Stimulated activated memory B cell treated with anti-CD40 and anti-IgM and Interleukin-4, amounts not matched to agents 10 μg/mL and 1 μg/mL and 100 μg/mL, for 72 hours (primary cell): ENCODE results near the gene PAGE5.

Experiments
- ATAC-seq: fragments of 150-1000 bp; cut with Tn5 transposase; 2 replicates; pipeline ENCODE4 v1.10.0; 2021
- H3K27ac Mint-ChIP-seq: one replicate; pipeline ENCODE4 v1.8.0; 2022; ENCODE audit warnings: mild to moderate bottlenecking, mixed read lengths
- H3K27me3 Mint-ChIP-seq: one replicate; pipeline ENCODE4 v1.8.0; 2022; ENCODE audit warnings: mixed read lengths
- H3K36me3 Mint-ChIP-seq: one replicate; pipeline ENCODE4 v1.8.0; 2022; ENCODE audit warnings: mixed read lengths
- H3K4me1 Mint-ChIP-seq: one replicate; pipeline ENCODE4 v1.8.0; 2022; ENCODE audit warnings: mixed read lengths
- H3K4me3 Mint-ChIP-seq: one replicate; pipeline ENCODE4 v1.8.0; 2022; ENCODE audit warnings: mild to moderate bottlenecking, moderate library complexity, mixed read lengths
- H3K9me3 Mint-ChIP-seq: one replicate; pipeline ENCODE4 v1.8.0; 2022; ENCODE audit warnings: mixed read lengths

Gene PAGE5, protein sequence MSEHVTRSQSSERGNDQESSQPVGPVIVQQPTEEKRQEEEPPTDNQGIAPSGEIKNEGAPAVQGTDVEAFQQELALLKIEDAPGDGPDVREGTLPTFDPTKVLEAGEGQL

DNA sequence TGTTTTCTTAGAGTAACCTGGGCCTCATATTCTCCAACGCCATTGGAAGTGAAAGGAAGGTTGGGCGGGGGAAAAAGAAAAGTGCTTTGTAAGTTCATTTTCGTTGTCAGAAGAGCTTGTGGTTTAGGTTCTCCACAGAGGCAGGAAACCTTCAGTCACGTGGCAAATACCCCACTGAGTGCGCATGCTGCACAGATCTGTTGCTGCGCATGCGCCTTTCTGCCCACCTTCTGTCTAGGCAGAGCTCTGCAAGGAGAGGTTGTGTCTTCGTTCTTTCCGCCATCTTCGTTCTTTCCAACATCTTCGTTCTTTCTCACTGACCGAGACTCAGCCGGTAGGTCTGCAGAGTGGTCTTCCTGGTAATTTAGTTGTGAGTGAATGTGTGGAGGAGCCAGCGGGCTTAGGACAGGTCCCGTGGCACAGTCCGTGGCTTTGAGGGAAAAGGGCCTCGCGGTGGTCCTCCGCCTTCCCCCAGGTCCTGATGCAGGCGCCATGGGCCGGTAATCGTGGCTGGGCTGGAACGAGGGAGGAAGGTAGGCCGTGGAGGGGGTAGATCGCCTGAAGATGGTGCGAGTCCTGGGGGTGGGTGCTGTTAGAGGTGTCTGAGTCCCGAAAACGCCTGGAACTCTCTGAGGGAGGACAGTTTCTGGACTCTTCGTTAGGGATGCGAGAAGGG is at the start of gene PAGE5:
PAGE5 (plus strand) TSS at position 228 of the 676 bp plus-strand sequence. CDS start 1,037 bp downstream, outside the sequence.
- H3K27me3 Mint-ChIP-seq, result no peaks in the 10 kb centered on the region
- no peak within 1 kb of the TSS for H3K4me3 Mint-ChIP-seq
- H3K36me3 Mint-ChIP-seq, result no peaks in the 10 kb centered on the region
- no peaks in the 10 kb centered on the region for H3K9me3 Mint-ChIP-seq
- no peak within 1 kb of the TSS for H3K27ac Mint-ChIP-seq
- H3K4me1 Mint-ChIP-seq, result no peaks in the 10 kb centered on the region
- no peak for ATAC-seq

DNA sequence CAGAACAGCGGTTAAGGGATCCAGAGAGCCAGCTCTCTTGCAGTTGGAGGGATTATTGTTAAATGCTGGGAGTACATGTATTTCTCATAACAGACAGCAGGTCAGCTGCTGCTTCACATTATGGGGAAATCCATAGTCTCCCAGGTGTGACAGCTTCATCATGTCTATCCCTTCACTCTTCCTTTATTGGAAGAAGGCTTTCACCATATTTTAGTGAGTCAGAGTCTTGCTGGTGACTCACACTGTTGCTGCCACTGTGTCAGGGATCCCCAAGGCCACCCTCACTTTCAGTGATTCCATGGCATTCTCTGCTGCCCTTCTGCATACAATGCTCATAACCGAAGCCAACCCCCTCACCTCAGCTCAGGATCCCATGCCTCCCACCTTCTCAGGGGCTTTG is 32.9 kb upstream of the PAGE5 start:
- no peaks in the 10 kb centered on the region for H3K27me3 Mint-ChIP-seq
- no peak overlapping the region for H3K4me3 Mint-ChIP-seq
- no peak for ATAC-seq

DNA sequence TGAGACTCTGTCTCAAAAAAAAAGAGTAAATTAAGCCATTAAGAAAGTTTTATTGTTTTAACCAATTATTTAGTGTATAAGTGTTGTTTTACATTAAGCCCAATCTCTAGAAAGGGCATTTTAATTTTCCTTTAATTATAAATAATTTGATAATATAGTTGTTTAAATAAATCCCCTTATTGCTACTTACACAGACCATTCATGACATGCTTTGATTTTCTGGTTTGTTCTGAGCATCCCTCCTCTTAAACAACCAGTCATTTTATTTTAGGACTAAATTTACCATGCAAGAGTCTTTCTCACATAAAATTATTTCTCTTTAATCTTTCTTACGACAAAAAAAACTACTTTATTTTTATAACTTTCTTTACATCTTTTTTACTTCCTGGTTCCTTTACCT is 23.5 kb upstream of the PAGE5 start:
- Mint-ChIP-seq H3K27ac (no peak overlapping the region), H3K4me3 (no peak overlapping the region)

More for the DNA sequence above, 32.9 kb upstream of the PAGE5 start:
- Mint-ChIP-seq H3K36me3 (no peaks in the 10 kb centered on the region), H3K27ac (no peak overlapping the region), H3K9me3 (no peaks in the 10 kb centered on the region), H3K4me1 (no peaks in the 10 kb centered on the region)

DNA sequence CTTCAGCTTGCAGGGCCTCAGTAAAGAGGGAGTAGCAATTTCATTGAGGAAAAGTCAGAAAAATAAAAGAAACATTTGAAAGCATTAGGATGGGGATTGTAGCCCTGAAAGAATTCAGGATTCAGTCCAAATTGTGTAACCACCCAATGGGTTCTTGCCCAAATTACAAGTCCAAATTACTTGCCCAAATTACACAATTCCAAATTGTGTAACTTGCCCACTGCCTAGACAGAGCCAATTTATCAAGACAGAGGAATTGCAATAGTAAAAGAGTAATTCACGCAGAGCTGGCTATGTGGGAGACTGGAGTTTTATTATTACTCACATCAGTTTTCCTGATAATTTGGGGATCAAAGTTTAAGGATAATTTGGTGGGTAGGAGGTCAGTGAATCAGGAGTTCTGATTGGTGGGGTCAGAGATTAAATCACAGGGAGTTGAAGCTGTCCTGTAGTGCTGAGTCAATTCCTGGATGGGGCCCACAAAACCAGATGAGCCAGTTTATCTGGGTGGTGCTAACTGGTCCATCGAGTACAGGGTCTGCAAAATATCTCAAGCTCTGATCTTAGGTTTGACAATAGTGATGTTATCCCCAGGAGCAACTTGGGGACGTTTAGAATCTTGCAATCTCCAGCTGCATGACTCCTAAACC is 18.1 kb upstream of the PAGE5 start:
- Mint-ChIP-seq H3K36me3 (no peaks in the 10 kb centered on the region), H3K27me3 (no peaks in the 10 kb centered on the region), H3K4me3 (no peak overlapping the region), H3K27ac (no peak overlapping the region), H3K9me3 (no peaks in the 10 kb centered on the region), H3K4me1 (no peaks in the 10 kb centered on the region)
- ATAC-seq, result no peak

More for the DNA sequence above, 23.5 kb upstream of the PAGE5 start:
- Mint-ChIP-seq H3K4me1 (no peaks in the 10 kb centered on the region), H3K36me3 (no peaks in the 10 kb centered on the region), H3K27me3 (no peaks in the 10 kb centered on the region), H3K9me3 (no peaks in the 10 kb centered on the region)
- no peak for ATAC-seq

DNA sequence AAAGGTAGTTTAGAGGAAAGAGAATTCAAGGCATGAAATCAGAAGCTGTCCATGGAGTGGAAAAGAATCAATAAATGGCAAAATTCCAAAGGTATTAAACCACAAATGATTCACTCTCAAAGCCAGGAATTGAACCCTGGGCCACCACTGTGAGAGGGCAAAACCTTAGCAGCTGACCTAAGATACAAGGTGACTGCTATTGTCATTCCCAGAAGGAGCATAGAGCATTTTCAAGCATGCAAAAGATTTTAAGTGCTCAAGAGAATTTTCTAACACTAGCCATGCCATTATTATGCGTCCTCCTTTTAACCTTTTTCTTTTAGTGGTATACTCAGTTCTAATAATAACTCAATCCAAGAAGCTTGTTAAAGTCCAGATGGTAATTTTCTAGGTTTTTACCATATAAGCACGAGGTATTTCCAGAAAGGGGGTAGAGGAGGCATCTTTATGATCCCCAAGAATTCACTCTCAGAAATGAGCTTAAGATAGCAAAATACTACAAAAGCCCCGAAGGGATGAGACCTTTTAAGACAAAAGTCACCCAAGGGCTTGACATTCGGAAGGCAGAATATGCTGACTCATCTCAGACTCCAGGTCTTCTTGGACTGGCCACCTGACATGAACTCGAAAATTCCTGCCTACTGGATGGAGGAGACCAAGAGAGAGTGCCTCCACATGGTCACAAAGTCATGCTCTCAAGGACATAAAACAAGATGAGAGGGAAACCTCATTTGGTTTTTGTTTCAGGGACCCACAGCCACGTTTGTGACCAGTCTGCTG is 13.8 kb upstream of the PAGE5 start:
- Mint-ChIP-seq H3K27ac (no peak overlapping the region), H3K36me3 (no peaks in the 10 kb centered on the region), H3K27me3 (no peaks in the 10 kb centered on the region), H3K9me3 (no peaks in the 10 kb centered on the region), H3K4me1 (no peaks in the 10 kb centered on the region), H3K4me3 (no peak overlapping the region)
- no peak for ATAC-seq

DNA sequence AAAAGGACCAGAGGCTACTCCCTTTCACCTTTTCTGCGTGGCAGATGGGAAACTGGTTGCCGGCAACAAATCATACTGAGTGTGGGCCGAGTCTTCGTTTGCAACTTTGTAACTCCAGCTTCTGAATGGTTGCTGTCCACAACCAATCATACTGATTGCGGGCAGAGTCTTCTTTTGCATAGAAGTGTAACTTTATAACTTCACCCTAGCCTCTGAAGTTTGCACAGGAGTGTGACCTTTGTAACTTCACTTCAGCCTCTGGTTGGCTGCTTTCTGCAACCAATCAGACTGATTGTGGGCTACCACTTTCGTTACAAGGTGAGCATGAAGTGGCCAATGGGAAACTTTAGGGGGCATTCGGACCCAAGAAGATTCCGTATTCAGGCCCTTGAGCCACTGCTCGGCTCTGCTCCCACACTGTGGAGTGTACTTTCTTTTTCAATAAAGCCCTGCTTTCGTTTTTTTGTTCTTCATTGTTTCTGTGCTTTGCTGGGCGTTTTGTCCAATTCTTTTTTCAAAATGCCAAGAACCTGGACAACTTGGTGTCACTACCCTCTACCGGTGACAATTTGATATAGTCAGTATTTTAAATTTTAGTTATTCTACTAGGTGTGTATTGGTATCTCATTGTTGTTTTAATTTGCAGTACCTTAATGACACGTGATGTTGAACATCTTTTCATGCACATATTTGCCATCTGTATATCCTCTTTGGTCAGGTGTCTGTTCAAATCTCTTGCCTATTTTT is 9.0 kb upstream of the PAGE5 start:
- H3K36me3 Mint-ChIP-seq, result no peaks in the 10 kb centered on the region
- no peaks in the 10 kb centered on the region for H3K4me1 Mint-ChIP-seq
- H3K27me3 Mint-ChIP-seq, result no peaks in the 10 kb centered on the region
- no peaks in the 10 kb centered on the region for H3K9me3 Mint-ChIP-seq
- H3K27ac Mint-ChIP-seq, result no peak overlapping the region
- no peak overlapping the region for H3K4me3 Mint-ChIP-seq
- no peak for ATAC-seq

DNA sequence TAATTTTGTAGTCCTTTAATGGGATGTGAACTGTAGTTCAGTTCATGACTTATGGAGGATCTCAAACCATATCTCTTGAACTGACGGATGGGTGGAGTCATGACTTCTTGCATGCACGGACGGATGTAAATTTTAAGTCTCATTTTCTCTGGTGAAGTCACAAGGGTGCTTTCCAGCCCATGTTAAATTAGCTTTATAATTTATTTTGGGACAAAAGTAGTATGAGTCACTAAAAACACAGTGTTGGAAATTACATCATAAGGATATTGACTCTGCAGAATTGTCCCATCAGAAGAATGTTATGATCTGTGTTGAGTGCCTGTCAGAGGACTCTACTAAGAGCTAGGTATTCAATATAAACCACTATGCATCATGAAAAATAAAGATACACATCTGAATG is 6.8 kb upstream of the PAGE5 start:
- Mint-ChIP-seq H3K9me3 (no peaks in the 10 kb centered on the region), H3K36me3 (no peaks in the 10 kb centered on the region), H3K27ac (no peak overlapping the region), H3K27me3 (no peaks in the 10 kb centered on the region), H3K4me1 (no peaks in the 10 kb centered on the region), H3K4me3 (no peak overlapping the region)
- ATAC-seq, result no peak

DNA sequence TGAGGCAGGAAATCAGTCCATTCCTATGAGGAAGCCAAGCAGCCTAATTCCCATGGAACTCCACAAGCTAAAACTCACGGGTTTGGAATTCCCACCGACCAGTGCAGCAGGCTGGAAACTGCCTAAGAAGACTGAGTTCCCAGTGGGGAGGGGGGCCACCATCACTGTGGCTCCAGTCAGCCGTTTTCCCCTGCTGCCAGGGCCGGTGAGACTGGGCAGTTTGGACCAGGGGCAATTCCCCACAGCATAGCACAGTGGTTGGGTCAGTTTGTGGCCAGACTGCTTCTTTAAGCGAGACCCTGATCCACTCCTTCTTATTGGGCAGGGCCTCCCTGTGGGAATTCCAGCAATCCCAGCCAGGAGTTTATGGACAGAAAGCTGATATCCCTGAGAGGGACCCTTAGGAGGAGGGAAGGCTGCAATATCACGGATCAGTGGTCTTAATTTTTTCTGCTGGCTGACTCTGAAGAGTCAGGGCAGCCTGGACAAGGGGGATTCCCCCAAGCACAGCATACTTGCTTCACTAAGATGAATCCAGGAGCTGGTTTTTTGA is 20.7 kb downstream of the PAGE5 start:
- Mint-ChIP-seq H3K36me3 (no peaks in the 10 kb centered on the region), H3K4me1 (no peaks in the 10 kb centered on the region), H3K27ac (no peak overlapping the region), H3K9me3 (peaks cover 4% of the 10 kb centered on the region), H3K27me3 (no peaks in the 10 kb centered on the region), H3K4me3 (no peak overlapping the region)
- no peak for ATAC-seq

DNA sequence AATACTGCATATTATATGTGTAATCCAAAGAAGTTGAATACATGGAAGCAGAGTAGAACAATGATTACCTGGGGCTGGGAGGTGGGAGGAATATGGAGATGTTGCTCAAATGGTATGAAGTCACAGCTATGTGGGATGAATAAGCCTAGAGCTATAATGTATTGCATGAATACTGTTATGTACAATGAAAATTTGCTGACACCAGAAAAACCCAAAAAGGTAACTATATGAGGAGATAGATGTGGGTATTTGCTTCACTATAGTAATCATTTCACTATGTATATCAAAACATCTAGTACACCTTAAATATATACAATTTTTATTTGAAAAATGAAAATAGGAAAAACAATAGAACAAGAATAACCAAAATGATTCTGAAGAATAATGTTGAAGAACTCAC is 33.4 kb downstream of the PAGE5 start:
- Mint-ChIP-seq H3K9me3 (no peaks in the 10 kb centered on the region), H3K4me3 (no peak overlapping the region), H3K27me3 (peaks cover 8% of the 10 kb centered on the region), H3K4me1 (no peaks in the 10 kb centered on the region), H3K36me3 (no peaks in the 10 kb centered on the region), H3K27ac (no peak overlapping the region)
- no peak for ATAC-seq

DNA sequence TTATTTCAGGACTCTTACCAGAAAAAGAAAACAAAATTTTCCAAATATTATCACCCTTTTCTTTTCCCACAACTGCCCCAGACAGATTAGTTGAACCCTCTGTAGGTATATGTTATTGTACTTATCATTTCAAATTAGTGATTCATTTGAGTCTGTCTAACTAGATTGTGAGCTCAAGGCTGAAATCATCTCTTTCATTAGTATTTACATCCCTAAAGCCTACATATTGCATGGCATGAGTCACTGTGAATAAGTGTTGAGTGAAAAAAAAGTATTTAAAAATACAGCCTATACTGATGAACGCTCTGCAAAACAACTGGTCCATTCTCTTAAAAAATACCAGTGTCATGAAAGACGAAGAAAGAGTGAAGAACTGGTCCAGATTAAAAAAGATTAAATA is 40.7 kb downstream of the PAGE5 start:
- Mint-ChIP-seq H3K4me3 (no peak overlapping the region), H3K9me3 (no peaks in the 10 kb centered on the region), H3K36me3 (no peaks in the 10 kb centered on the region), H3K27ac (no peak overlapping the region), H3K27me3 (no peaks in the 10 kb centered on the region), H3K4me1 (no peaks in the 10 kb centered on the region)
- ATAC-seq, result no peak

DNA sequence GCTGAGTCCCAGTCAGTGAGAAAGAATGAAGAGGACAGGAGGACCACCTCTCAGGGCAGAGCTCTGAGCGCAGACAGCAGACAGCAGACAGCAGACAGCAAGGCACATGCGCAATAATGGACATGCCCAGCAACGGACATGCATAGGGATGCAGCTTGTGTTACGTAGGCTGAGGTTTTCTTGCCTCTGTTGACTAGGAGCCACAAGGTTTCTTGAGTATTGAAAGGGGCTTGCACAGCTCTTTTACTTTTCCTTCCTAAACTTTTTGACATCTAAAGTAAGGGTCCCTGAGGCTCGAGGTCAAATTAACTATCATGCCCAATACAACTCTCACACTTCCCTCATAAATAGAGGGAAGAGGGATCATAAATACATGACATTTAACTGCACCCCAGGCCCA is 44.7 kb downstream of the PAGE5 start, which contains the start of gene PAGE3:
PAGE3 (minus strand) TSS at position 101 of the 400 bp plus-strand sequence. CDS start 1,013 bp downstream, outside the sequence.
- no peak within 1 kb of the TSS for H3K4me3 Mint-ChIP-seq

More for the DNA sequence above, 44.7 kb downstream of the PAGE5 start, which contains the start of gene PAGE3:
- no peaks in the 10 kb centered on the region for H3K27me3 Mint-ChIP-seq
- H3K4me1 Mint-ChIP-seq, result no peaks in the 10 kb centered on the region
- H3K27ac Mint-ChIP-seq, result no peak within 1 kb of the TSS
- no peaks in the 10 kb centered on the region for H3K9me3 Mint-ChIP-seq
- ATAC-seq, result no peak
- H3K36me3 Mint-ChIP-seq, result no peaks in the 10 kb centered on the region
